A673 (cell line): ENCODE results near the gene FBXO48.

Experiments used
- CTCF ChIP-seq: fragments of 300-800, 200-600 bp; sonication (generic); conservative IDR thresholded peaks from 2 replicates; pipeline ENCODE4 v1.5.1; 2017; ENCODE audit warnings: low read depth, mild to moderate bottlenecking, antibody characterized with exemption, low read length, moderate library complexity, mixed read lengths
- EZH2 ChIP-seq: fragments of 200-600 bp; sonication (generic); IDR thresholded peaks from 2 replicates; pipeline ENCODE4 v1.6.1; 2017; ENCODE audit warnings: borderline replicate concordance, low read depth, mild to moderate bottlenecking, mixed read lengths, antibody characterized with exemption, low read length; ENCODE audit not compliant: poor library complexity, severe bottlenecking

DNA sequence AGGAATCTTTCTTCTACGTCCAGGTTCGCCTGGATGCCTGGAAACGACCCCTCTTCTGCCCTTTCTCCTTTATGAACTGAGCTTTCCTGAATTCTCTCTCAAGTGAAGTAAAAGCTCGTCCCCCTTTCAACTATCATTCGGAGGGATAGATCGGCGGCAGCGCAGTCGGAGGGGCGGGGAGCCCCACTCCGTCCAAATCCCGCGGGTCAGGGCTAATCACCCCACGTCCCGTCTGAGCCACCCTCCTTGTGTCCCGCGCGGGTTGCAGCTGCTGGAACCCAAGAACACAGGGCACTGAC lies 367 bp downstream of the FBXO48 start:
- TF ChIP-seq CTCF (no peak), EZH2 (no peak)
